Measurements from ENCODE around the gene CTSH.
A peak's percentile ranks its signal among the peaks of the same experiment; 100 is the strongest.

CTSH gene

DNA sequence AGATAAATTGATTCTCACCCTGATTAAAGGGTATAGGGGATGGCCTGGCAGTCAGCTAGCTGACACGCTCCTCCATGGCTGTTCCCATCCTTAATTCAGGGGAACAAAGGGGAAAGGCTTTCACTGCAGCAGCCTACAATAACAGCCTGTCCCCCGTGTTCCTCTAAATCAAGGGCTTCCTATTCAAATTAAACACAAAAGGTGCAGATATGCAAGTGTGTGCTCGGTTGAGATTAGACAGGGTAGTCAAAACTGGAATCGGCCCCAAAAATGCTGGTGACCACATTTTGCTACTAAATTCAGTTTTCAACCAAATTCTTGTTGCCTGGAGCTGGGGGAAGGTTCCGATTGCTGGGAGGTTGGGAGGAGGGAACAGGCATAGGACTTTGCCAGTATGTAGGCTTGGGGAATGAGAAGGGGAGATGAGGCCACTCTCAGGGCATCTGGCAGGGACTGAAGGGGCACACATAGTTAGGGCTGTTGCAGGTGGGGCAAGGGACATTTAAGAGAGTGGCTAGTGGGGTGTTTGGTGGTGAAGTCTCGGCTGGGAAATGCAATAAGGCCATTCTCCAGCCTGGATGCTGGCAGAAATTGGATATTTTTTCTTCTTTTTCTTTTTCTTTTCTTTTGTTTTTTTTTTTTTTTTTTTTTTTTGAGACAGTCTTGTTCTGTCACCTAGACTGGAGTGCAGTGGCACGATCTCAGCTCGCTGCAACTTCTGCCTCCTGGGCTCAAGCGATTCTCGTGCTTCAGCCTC lies 32.9 kb upstream of the CTSH start:
- no peak for DNase-seq

DNA sequence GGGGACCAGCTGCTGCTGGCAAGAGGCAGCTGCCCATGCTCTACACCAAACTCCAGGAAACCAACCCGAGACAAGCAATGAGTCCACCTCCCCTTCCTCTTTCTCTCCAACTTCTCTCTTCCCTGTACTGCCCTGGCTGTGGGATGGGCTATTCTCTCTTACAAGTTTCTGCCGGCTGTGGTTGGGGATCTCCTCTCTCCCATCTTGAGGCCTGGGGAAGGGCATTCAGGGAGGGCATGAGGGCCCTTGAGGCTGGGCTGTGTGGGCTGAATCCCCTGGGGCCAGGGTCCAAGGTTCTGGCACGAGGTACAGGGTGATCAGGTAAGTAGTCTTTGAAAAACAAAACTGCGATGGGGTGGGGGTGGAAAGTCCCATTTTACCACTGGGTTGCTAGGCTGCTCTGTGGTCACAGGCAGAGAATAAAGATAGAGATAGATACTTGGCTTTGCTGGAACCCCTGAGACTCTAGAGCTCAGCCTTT lies 32.3 kb upstream of the CTSH start:
- no peak for DNase-seq

GRCh38 chr15:78976691-78977090 lies 31.8 kb upstream of the CTSH start:
- DNase-seq: no peak

DNA sequence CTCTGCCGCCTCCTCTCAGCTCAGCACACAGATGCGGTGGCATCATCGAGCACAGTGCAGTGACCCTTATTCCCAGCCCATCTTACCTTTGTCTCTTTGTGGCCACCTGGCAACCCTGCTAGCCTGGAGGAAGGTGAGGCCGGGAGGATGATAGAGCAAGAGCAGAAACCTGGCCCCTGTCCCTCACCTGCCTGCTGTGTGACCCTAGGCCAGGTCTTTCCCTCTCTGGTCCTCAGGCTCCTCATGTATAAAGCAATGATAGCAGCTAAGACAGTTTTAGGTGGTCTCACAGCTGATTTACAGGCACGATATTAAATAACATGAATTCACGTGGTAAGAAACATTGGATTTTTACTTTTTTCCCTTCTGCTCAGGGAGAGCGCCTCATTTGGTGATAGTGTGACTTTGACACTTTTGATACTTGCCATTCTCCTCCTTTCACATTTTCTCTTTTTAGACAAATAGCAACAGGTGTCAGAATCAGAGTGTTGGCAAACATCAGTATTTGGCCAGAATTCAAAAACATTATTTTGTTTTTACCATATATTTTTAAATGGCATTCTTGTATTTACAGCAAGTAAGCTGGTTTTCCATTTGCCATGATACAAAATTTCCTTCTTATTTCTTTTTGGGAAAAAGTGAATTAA lies 29.5 kb upstream of the CTSH start:
- DNase-seq: no peak

DNA sequence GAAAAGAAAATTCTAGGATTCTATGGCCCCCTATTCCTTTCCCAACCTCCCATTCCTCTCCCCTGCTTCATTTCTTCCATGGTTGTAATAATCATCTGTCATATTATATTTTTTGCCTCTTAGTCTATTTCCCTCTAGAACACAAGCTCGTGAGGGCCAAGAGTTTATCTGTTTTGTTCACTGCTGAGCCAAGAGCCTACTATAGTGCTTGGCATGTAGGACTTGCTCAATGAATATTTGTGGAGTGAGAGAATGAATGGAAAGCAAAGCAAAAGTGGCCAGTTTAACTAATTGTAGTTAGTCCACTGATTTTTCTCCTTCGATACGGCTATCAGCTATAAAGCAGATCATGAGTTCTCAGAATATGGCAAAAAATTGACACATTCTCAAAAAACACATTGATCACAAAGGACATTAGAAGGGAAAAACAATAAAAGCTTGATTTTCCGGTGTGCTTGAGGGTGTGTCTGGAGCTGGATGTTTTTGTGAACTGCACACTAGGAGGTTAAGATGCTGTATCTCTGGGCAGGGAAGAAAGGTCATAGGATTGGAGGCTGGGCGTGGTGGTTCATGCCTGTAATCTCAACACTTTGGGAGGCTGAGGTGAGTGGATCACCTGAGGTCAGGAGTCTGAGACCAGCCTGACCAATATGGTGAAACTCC lies 25.0 kb upstream of the CTSH start:
- no peak for DNase-seq

DNA sequence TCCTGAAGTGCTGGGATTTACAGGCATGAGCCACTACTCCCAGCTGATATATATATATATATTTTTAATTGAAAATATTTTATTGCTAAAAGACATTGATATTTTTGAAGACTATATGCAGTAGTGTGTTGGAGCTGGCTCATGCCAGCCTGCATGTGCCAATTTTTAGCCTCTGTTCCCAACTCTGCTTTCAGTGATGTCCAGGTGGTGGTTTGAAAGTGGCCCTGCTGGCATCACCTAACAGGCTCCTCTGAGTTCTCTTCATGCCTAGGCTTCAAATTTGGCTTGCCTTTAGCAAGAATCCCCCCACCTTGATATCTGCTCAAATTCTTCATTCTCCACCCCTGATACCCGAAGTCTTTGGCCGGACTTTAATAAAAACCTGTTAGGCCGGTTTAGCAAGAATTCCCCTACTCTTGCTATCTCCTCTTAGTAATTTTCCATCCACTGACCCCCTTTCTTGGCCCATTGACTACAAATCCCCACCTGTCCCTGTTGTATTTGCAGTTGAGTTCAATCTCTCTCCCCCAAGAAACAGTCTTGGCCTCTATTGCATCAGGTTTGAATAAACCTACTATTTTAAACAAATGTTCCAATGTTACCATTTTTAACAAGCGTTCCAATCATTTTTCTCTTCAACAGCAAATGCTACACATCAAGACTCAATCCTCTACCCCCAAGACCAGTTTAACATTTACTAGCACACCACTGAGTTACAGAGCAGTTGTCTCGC lies 23.9 kb upstream of the CTSH start:
- DNase-seq: no peak

GRCh38 chr15:78968114-78968513 lies 23.3 kb upstream of the CTSH start:
- DNase-seq: no peak

- no peak for DNase-seq
Measured at GRCh38 chr15:78960308-78960707, 15.5 kb upstream of the CTSH start.

DNA sequence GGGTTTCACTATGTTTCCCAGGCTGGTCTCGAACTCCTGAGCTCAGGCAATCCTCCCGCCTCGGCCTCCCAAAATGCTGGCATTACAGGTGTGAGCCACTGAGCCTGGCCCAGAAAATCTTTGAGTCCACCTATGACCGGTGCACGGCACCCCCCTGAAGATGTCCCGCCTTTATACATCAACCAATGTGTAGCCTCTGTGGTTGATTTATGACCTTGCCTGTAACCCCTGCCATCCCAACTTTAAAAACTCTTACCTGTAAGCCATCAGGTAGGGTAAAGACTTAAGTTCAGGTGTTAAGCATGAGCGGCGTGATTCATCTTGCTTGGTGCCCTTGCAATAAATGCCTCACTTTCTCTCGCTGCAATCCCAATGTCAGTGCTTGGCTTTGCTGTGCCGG lies 14.5 kb upstream of the CTSH start:
- DNase-seq: no peak

DNA sequence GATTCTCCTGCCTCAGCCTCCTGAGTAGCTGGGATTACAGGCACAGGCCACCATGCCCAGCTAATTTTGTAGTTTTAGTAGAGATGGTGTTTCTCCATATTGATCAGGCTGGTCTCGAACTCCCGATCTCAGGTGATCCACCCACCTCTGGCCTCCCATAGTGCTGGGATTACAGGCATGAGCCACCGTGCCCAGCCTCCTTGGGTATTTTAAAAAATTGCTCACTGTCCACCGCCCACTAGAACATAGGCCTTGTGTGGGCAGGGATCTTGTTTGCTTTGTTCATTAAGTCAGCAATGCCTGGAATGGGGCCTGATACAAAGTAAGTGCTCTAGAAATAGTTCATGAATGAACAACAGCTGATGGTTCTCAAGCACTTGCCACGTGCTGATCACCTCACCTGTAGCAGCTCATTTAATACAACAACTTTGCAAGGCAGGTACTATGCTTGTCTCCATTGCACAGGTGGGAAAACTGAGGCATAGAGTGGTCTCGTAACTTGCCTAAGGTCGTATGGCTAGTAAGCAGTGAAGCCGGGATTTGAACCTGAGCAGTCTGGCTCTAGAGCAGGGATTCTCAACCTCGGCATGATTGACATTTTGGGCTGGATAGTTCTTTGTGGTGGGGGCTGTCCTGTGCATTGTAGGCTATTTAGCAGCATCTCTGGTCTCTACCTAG lies 12.7 kb upstream of the CTSH start:
- DNase-seq: no peak

DNA sequence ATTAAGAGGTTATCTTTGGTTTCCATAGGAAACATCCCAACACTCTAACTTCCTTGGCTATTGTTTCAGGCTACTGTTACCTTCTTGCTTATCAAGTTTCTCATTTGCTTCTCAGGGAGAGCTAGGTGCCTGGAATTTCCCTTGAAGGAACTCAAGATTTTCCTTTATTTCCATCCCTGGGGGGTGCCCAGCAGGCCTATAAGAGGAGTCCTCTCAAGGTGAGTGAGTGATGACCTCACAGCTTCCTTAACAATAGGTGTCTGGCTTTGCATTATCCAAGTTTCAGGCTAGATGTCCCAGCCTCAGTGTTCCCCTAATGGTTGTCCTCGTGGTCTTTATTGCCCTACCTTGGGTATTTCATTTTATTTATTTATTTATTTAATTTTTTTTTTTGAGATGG lies 12.1 kb upstream of the CTSH start:
- DNase-seq: no peak

DNA sequence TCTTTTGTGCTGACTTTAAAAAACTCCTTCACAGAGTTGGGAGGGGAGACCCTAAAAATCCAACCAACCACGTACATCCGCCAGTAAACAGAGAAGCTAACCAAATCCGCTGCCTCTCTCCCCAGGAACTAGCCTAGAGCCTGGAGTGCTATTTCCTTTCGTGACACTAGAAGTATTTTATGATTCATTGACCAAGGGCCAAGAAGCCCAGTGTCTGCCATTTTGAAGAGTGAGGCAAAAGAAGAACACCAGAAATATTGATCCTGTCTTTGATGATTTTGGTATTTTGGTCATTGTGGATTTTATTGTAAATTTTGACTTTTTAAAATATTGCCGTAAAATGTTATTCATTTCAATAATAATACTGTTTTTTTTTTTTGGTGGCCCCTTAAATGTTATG lies 10.5 kb upstream of the CTSH start:
- no peak for DNase-seq

GRCh38 chr15:78951841-78952238 lies 7.0 kb upstream of the CTSH start:
- peak; percentile 11 for DNase-seq

- DNase-seq: no peak
Measured at GRCh38 chr15:78950902-78951840, 6.3 kb upstream of the CTSH start.

DNA sequence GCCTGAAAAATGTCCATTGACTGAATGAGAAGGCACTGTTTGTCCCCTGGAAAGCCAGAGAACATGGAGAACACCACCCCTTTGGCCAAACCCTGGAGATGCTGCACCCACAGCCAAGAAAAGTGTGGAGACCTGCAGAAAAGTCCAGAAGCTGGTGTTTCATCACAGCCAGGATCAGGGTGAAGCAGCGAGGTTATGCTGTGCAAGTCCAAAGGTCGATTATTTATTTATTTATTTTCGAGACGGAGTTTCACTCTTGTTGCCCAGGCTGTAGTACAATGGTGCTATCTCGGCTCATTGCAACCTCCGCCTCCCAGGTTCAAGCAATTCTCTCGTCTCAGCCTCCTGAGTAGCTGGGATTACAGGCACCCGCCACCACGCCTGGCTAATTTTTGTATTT lies 5.5 kb upstream of the CTSH start:
- no peak for DNase-seq

- DNase-seq: no peak
Measured at GRCh38 chr15:78949461-78949860, 4.6 kb upstream of the CTSH start.

DNA sequence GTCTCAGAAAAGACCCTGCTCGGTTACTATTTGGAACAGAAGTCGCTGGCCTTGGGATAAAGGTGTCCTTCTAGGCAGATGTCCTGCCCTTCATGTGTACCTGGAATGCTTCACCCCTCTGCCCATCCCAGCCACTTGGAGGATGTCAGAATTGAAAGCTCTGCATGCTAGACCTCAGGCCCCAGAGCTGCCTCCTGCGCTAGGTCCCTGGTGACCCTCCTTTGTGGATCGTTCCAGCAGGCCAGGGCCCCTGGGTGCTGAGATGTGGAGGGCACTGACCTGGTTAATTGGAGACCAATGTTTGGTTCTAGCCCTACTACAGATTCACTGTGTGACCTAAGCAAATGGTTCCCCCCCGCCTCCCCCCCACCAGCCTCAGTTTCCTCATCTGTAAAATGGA lies 2.7 kb upstream of the CTSH start:
- no peak for DNase-seq

GRCh38 chr15:78946493-78946892 lies 1.6 kb upstream of the CTSH start:
- no peak for DNase-seq

GRCh38 chr15:78944202-78944625 lies 632 bp downstream of the CTSH start:
- DNase-seq: no peak

DNA sequence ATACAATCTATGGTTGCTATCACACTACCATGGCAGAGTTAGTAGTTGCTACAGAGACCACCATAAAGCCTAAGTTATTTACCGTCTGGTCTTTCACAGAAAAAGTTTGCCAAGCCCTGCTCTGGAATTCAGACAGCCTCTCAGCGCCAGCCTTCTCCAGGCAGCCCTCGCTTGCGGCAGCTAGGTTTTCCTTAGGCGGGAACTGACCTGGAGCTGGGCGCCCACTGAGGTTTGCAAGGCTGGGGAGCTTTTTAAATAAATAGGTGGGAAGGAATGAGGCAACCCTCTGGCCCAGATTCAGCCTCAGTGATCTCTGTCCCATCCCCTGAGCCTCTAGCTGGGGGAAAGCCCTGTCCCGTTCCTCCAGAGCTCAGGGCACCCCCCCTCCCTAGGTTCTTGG lies 1.2 kb downstream of the CTSH start:
- no peak for DNase-seq

- no peak for DNase-seq
Measured at GRCh38 chr15:78942741-78943140, 2.1 kb downstream of the CTSH start.
